Small intestine (tissue), 7 donors: ENCODE measurements around the gene MEIOSIN. TPM values are rescaled to one million over a fixed set of nuclear protein-coding genes. Genes with fewer than 3 reads are reported as not detected.
"Not testable (repeated sequence)": the region's sequence is repeated elsewhere in the genome, so short reads cannot be mapped to it uniquely, and the experiment has no call there.

Source experiments
- DNase-seq, 2 donors: peaks; one replicate each; pipeline versions ENCODE4 v3.0.0 to v3.0.0-alpha.2; 2013
- FAIRE-seq: peaks from 2 replicates; lab custom pipeline; 2012; peaks lifted over from hg19 to GRCh38; lab: Jason Lieb, UNC
- H3K27ac ChIP-seq, 3 donors: one replicate each; pipeline ENCODE4 v1.5.1; 2013; ENCODE audit warnings: low read length in 2 of 3, mild to moderate bottlenecking in 2 of 3, control low read depth in 1 of 3, inconsistent platforms in 1 of 3, low read depth in 1 of 3, moderate library complexity in 1 of 3
- H3K27me3 ChIP-seq, 3 donors: one replicate each; pipeline ENCODE4 v1.6.1; 2013; ENCODE audit warnings: low read length in 3 of 3, inconsistent platforms in 1 of 3; ENCODE audit not compliant: control insufficient read depth in 3 of 3, insufficient read depth in 3 of 3
- H3K36me3 ChIP-seq, 3 donors: one replicate each; pipeline ENCODE4 v1.6.1; 2013; ENCODE audit warnings: low read length in 3 of 3, inconsistent platforms in 1 of 3, low read depth in 1 of 3, mild to moderate bottlenecking in 1 of 3, moderate library complexity in 1 of 3; ENCODE audit not compliant: control insufficient read depth in 3 of 3, insufficient read depth in 2 of 3
- H3K4me1 ChIP-seq, 3 donors: one replicate each; pipeline ENCODE4 v1.6.1; 2013; ENCODE audit warnings: low read length in 2 of 3, inconsistent platforms in 1 of 3, low read depth in 1 of 3, mild to moderate bottlenecking in 1 of 3, moderate library complexity in 1 of 3; ENCODE audit not compliant: control insufficient read depth in 3 of 3, insufficient read depth in 2 of 3
- H3K4me3 ChIP-seq, 3 donors: one replicate each; pipeline ENCODE4 v1.5.1; 2013; ENCODE audit warnings: low read length in 3 of 3, control low read depth in 1 of 3, inconsistent platforms in 1 of 3, low read depth in 1 of 3, mild to moderate bottlenecking in 1 of 3, moderate library complexity in 1 of 3
- H3K9me3 ChIP-seq, 2 donors: one replicate each; pipeline ENCODE4 v1.6.1; 2013; ENCODE audit warnings: low read depth in 1 of 2, low read length in 1 of 2; ENCODE audit not compliant: control insufficient read depth in 2 of 2, insufficient read depth in 1 of 2
- WGBS, 3 donors: extraction: QIAGEN DNeasy Blood & Tissue Kit; methylation state at CpG; one replicate each; pipeline ENCODE4 v1.1.7; 2013; 5-methylcytosine and 5-hydroxymethylcytosine counted together
- polyA plus RNA-seq, 4 donors: library from polyadenylated mRNA; stranded (reverse) in 3 of 4; unstranded in 1 of 4; fragments of 200-250 nt in 3 of 4; fragments of 120-200 nt in 1 of 4; gene quantifications; one replicate each; pipeline versions ENCODE4 v1.2.1 to v1.2.3, GENCODE V29; 2013
- donor health status: healthy with polysubstance abuse.
- donor health status: control.
- donor health status: control.
- donor health status: Bipolar disorder and iron deficiency.
- donor health status: healthy.

Gene MEIOSIN
- polyA plus RNA-seq, 4 donors, result not detected

DNA sequence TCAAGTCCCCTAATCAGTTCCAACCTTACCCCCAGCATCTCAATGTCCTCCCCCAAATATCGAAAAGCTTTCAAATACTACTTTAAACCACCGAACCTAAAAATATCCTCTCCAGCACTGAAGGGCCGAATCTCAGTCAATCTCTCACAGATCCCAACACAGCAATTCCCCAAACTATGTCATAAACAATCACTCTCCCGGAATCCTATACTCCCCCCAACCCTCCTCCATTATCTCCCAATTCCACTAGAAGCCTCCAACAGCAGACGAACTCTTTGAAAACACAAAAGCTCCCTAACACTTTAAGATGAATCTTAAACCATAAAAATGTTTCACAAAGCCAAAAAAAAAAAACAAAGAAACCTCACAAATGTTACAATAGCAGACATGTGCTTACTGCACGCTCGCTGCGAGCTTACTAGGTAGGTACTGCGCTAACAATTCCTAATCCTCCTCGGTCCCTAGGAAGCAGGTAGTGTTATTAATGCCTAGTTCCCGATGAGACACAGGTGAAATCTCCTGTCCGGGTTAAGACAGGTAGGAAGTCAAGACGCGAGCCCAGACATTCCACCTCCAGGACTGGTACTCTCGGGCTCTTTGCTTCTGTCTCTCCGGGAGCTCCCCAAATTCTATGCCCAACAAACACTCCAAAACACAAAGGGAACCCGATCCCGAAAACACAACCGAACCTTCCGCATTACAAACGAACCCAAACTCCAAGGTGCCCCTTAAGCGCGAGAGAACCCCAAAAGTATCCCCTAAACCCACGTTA, 16.7 kb upstream of the MEIOSIN start:
- Histone ChIP-seq H3K27ac (peak overlapping the region in 2 of 3 donors; percentile 76 to 88), H3K4me1 (peaks cover 3 to 24% (median 4%) of the 10 kb centered on the region in 3 donors), H3K9me3 (no peaks in the 10 kb centered on the region), H3K4me3 (peak overlapping the region; percentile 54 to 71 (median 57)), H3K36me3 (peaks cover 5 to 28% (median 9%) of the 10 kb centered on the region in 3 donors), H3K27me3 (no peaks in the 10 kb centered on the region)
- peak; percentile 54 to 74 for DNase-seq
- 1 to 2% (median 2%) methylated on average over 24 of the region's 24 CpGs for whole genome bisulfite sequencing, 3 donors
- FAIRE-seq, result no peak

DNA sequence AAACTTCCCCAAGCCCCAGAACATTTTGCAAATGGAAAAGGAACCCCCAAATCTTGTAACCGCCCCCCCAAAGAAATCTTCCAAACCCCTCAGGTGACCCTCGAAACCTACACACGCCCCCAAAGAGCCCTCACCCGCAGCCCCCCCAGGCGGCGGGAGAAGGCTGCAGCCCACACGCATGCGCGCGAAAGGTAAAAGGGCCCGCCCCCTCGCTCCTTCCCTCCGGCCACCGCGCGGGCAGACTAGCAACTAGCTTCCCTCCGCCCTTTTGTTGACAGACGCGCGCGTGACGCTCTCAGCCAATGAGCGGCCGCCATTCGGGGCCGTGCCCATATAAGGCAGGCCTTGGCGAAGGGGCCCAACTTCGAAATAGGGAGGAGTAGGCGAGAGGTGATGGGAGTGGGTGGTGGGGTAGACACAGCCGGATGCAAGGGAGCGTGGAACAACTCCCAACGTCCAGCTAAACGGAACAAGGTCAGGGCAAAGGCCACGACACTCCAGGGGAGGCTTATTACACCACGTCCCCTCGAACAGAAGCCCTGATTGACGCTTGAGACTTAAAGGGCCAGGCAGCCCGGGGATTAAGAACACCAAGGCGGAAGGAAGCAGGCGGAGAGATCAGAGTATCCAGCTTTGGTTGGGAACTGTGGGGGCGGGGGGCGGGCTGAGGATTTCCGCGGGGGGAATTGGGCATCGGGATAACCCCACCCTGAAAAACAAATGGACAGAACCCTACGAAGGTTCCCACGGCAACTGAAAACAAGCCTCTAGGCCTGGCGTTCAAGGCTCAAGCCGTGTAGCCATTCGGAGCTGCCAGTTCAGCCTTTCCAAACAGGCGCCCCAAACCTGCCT, 15.9 kb upstream of the MEIOSIN start:
- WGBS, 3 donors, result 0% methylated on average over 45 to 51 of the region's 51 CpGs
- peak; percentile 62 for FAIRE-seq
- no peaks in the 10 kb centered on the region for H3K9me3 ChIP-seq

DNA sequence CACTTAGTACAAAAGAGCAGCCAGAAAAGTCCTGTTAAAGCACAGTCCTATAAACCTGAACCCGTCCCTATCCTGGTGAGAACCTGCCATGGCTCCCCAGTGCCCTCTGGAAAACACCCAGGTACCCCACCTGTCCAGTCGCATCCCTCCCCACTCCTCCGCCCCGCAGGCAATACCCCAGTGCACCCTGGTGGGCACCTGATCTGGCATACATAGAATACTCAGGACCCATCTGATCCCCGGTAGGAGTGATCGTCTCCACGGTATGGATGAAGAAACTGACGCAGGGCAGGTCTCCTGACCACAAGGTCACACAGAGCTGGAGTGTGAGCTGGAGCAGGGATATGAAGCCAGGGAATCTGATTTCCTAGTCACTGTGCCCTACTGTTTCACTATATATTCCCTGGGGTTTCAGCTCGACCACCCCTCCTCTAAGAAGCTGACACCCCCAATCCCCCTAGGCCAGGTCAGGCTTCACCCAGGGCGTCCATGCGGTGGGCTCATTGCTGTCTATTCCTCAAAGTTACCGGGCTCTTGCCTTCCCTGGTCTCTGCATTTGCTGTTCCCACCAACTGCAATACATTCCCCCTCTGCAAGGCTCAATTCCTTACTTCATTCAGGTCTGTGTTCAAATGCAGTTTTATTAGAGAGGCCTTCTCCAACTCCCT, 15.1 kb upstream of the MEIOSIN start:
- 46 to 56% (median 52%) methylated on average over 12 of the region's 12 CpGs for WGBS, 3 donors
- FAIRE-seq (no peak), DNase-seq (peak; percentile 21 to 48)
- Histone ChIP-seq H3K9me3 (no peaks in the 10 kb centered on the region), H3K36me3 (peaks cover 0 to 26% (median 2%) of the 10 kb centered on the region in 3 donors), H3K27ac (peak overlapping the region; percentile 93 to 96 (median 95)), H3K4me1 (peaks cover 3 to 24% (median 4%) of the 10 kb centered on the region in 3 donors), H3K4me3 (peak overlapping the region; percentile 40 to 71 (median 55)), H3K27me3 (no peaks in the 10 kb centered on the region)

More for the DNA sequence above, 15.9 kb upstream of the MEIOSIN start:
- Histone ChIP-seq H3K4me3 (peak overlapping the region; percentile 55 to 71 (median 57)), H3K4me1 (peaks cover 3 to 24% (median 4%) of the 10 kb centered on the region in 3 donors), H3K36me3 (peaks cover 0 to 28% (median 3%) of the 10 kb centered on the region in 3 donors), H3K27ac (peak overlapping the region; percentile 93 to 96 (median 95)), H3K27me3 (no peaks in the 10 kb centered on the region)
- peak; percentile 99 for DNase-seq

GRCh38 chr19:45720065-45720464, 13.2 kb upstream of the MEIOSIN start:
- H3K9me3 ChIP-seq, H3K4me3 ChIP-seq, DNase-seq, FAIRE-seq, H3K27me3 ChIP-seq: not testable (repeated sequence)
- Histone ChIP-seq H3K4me1 (peaks cover 3 to 24% (median 4%) of the 10 kb centered on the region in 3 donors), H3K36me3 (peaks cover 0 to 30% (median 4%) of the 10 kb centered on the region in 3 donors), H3K27ac (peak overlapping the region in 2 of 3 donors; percentile 61 to 72)
- 92 to 97% (median 97%) methylated on average over 11 of the region's 11 CpGs for WGBS, 3 donors

DNA sequence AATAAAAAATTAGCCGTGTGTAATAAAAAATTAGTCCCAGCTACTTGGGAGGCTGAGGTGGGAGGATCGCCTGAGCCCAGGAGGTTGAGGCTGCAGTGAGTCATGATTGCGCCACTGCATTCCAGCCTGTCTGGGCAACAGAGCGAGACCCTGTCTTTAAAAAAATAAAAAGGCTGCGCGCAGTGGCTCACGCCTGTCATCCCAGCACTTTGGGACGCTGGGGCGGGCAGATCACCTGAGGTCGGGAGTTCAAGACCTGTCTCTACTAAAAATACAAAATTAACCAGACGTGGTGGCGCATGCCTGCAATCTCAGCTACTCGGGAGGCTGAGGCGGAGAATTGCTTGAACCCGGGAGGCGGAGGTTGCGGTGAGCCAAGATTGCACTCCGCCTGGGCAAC, 4.6 kb upstream of the MEIOSIN start:
- not testable (repeated sequence) for H3K9me3 ChIP-seq, H3K27me3 ChIP-seq, FAIRE-seq, H3K4me1 ChIP-seq, DNase-seq, H3K27ac ChIP-seq, H3K4me3 ChIP-seq
- peaks cover 0 to 16% (median 0%) of the 10 kb centered on the region in 3 donors for H3K36me3 ChIP-seq
- 94 to 97% (median 96%) methylated on average over 18 of the region's 18 CpGs for WGBS, 3 donors

DNA sequence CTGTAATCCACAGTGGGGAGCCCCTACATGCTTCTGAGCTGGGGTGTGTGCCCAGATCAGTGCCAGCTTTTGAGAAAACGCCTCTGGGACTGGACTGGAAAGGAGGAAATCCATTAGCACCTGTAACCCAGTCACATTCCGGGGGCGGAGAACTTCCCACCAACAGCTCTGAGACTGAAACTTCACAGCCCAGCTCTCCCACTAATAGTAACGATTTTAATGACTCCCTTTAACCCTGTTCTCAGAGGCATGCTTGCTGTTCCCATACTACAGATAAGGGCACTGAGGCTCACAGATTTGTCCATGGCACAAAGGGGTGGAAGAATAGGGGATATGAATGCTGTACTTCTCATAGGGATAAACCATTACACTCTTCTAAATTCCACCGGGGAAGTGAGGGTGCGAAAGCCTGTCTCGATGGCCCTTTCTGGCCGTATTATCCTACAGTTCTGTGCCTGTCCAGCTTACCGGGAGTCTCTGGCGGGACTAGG, 3.4 kb upstream of the MEIOSIN start:
- H3K27ac ChIP-seq, result peak overlapping the region; percentile 20 to 48 (median 35)
- H3K27me3 ChIP-seq, result no peaks in the 10 kb centered on the region
- no peaks in the 10 kb centered on the region for H3K9me3 ChIP-seq
- DNase-seq (peak; percentile 20 to 44), FAIRE-seq (no peak)
- peaks cover 0 to 2% (median 0%) of the 10 kb centered on the region in 3 donors for H3K4me1 ChIP-seq
- H3K4me3 ChIP-seq, result peak overlapping the region; percentile 75 to 95 (median 88)
- H3K36me3 ChIP-seq, result peaks cover 0 to 15% (median 0%) of the 10 kb centered on the region in 3 donors
- WGBS, 3 donors, result 4 to 8% (median 6%) methylated on average over 10 of the region's 10 CpGs

- FAIRE-seq, result no peak
- WGBS, 3 donors, result 1% methylated on average over 48 of the region's 48 CpGs
Observed at GRCh38 chr19:45730368-45731288, 2.6 kb upstream of the MEIOSIN start, which contains the start of gene FBXO46. Gene FBXO46, minus strand, starts transcription at chr19:45730896. Its CDS starts 17,401 bp downstream, at chr19:45713495.

More at GRCh38 chr19:45730368-45731288, 2.6 kb upstream of the MEIOSIN start, which contains the start of gene FBXO46:
- H3K4me1 ChIP-seq, result peaks cover 0 to 2% (median 0%) of the 10 kb centered on the region in 3 donors
- H3K27ac ChIP-seq, result peak within 1 kb of the TSS; percentile 20 to 48 (median 35)
- peak; percentile 98 for DNase-seq
- H3K9me3 ChIP-seq, result no peaks in the 10 kb centered on the region
- no peaks in the 10 kb centered on the region for H3K27me3 ChIP-seq
- H3K36me3 ChIP-seq, result peaks cover 0 to 8% (median 0%) of the 10 kb centered on the region in 3 donors
- H3K4me3 ChIP-seq, result peak within 1 kb of the TSS; percentile 75 to 95 (median 88)
